ENCODE results near the gene MAN2A2. TPM values are rescaled to one million over a fixed set of nuclear protein-coding genes. Genes with fewer than 3 reads are reported as not detected.

Gene MAN2A2
- 100 to 1,000 TPM in 1 of 4 donors, 10 to 100 TPM in 3; 46.6 to 104 (median 48.2) TPM for total RNA-seq

- no peak for TF ChIP-seq CTCF (IDR thresholded peaks at IDR 0.05; ENCODE audit: low read depth)
Observed at GRCh38 chr15:90902840-90903732, at the start of gene MAN2A2. TSS of gene MAN2A2 (plus strand) at chr15:90903302. CDS start at chr15:90904208, 906 bp downstream.

- TF ChIP-seq CTCF (IDR thresholded peaks at IDR 0.05; ENCODE audit: low read depth): no peak
Observed at GRCh38 chr15:90855139-90855538, 48.0 kb upstream of the MAN2A2 start.

- TF ChIP-seq CTCF (IDR thresholded peaks at IDR 0.05; ENCODE audit: low read depth): no peak
Observed at GRCh38 chr15:90857337-90857736, 45.8 kb upstream of the MAN2A2 start.

GRCh38 chr15:90857883-90858443, 45.1 kb upstream of the MAN2A2 start:
- no peak for TF ChIP-seq CTCF (IDR thresholded peaks at IDR 0.05; ENCODE audit: low read depth)

- no peak for TF ChIP-seq CTCF (IDR thresholded peaks at IDR 0.05; ENCODE audit: low read depth)
Observed at GRCh38 chr15:90859234-90860131, 43.6 kb upstream of the MAN2A2 start.

GRCh38 chr15:90860450-90860849, 42.7 kb upstream of the MAN2A2 start:
- TF ChIP-seq CTCF (IDR thresholded peaks at IDR 0.05; ENCODE audit: low read depth): no peak
